HG02759 (cell line): ENCODE results near the gene USF3.

Experiments used
- ATAC-seq: cut with Tn5 transposase; IDR thresholded peaks from one replicate; pipeline ENCODE4 v1.9.1; 2021; ENCODE audit warnings: mild to moderate bottlenecking, moderate library complexity; ENCODE audit not compliant: unreplicated experiment

Gene USF3

DNA sequence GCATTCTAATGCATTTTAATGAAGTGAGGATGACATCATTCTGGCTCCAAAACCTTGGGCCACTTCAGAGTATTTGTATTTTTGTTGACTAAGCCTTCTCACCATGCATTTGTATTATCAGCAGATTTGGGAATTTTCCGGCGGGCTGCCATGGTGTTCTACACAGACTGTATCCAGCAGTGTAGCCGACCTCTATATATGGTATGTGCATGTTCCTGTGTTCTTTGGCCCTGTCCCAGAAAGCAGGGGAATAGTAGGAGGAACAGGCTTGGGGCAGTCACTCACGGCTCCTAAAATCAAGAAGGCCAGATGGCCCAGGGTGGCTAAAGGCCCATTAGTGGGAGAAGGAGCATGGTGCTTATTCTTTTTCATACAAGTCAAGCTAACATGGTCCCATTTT lies 80.5 kb downstream of the USF3 start:
- ATAC-seq, result no peak

- ATAC-seq, result no peak
Measured at GRCh38 chr3:113614402-113614801, 82.0 kb downstream of the USF3 start.

DNA sequence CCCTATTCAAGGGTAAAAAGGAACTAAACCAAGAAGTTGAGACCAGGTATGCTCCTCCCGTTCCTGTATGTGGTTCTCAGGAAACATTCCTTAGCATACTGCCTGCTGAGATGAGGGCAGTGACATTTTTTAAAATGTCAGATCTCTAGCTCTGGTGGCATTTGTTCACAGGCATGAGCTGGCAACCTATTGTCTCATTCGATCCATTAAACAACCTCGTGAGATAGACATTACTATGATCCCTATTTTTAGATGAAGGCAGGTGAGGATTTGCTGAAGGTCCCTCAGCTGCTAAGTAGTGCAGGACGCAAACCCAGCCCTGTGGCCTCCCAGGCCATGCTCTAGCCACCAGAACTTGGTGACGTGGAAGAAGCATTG lies 89.2 kb downstream of the USF3 start:
- ATAC-seq, result peak; percentile 12

- ATAC-seq, result peak; percentile 99
Measured at GRCh38 chr3:113606539-113607218, 89.8 kb downstream of the USF3 start.

GRCh38 chr3:113602836-113603235 lies 93.6 kb downstream of the USF3 start:
- ATAC-seq, result no peak

- no peak for ATAC-seq
Measured at GRCh38 chr3:113602256-113602655, 94.2 kb downstream of the USF3 start.

DNA sequence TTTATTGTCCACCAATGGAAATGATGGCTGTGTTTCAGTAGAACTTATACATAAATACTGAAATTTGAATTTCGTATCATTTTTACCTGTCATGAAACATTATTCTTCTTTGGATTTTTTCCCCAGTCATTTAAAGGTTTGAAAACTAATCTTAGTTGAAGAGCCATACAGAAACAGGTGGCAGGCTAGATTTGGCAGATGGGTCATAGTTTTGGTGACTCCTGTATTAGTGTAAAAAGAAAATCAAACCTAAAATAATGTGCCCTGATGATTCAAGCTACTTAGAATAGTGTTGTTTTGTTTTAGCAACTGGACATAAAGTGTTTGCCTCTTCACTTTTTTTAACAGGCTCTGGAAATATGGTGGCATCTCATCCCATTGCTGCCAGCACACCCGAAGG lies 95.2 kb downstream of the USF3 start:
- no peak for ATAC-seq

DNA sequence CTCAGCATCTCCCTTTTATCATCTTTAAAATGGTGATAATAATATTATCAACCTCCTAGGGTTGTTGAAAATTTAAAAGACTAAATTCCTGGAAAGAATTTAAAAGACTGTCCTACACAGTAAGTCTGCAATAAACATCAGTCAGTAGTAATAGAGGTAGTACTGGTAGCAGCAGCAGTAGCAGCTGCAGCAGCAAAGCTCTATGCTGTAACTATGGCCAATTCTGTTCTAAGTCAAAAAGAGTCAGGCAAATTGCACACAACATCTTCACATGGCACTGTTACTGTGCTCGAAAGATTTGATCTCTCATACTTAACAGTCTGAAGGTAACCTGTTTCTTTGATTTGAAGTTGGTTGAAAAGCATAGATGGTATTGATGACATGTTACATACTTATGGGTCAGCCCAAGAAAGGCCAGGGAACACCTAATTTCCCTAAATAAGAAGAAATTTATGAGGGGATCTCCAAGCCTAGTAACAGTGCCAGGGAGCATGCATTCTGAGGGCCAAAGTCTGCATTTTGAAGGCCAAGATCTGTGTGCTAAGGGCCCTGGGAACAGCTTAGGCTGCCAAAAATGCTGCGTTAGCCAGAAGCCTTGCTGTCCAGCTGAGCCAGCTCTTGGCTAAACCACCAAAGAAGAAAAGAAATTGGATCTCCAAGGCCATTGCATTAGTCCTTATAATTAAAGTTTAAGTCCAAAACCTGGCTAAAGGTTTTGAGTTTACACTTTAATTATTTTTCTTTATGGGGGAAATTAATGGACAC lies 95.8 kb downstream of the USF3 start:
- ATAC-seq, result no peak
